Measurements from ENCODE around the gene NACA.
"Not testable (repeated sequence)": the region's sequence is repeated elsewhere in the genome, so short reads cannot be mapped to it uniquely, and the experiment has no call there.

NACA gene

DNA sequence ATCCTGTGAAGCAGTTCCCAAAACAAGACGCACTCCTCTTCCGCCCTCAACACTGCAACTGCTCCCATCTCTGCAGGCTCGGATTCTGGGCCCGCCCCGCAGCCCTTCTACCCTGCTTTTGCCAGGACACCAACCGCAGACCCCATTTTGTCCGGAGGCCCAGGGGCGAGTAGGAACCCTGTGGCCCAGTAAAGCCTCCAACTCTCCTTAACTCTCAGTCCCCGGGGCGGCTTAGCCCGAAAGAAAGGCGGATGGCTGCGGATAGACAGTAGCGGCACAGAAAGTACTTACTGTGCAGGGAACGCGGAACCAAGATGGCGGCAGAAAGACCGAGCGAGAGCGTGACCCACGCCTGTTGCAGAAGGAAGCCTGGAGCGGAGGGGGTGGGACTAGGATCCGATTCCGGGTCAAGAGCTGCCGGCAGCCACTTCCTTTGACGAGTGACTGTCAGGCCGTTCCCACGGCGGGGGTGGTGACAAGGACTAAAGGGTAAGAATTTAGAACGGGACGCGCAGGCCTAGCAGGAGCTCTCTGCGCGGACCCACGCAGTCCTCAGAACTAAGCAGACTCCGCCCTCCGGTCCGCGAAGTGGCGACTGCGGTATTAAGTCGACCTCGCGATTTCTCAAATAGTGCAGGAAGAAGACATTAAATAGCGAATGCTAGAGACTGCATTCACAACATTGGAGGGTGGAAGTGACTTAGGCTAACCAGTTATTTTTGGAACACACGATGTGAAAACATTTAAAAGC, at the start of gene NACA:
NACA (minus strand) TSS at position 328 of the 751 bp plus-strand sequence. CDS start 778 bp downstream, outside the sequence.
- peak; percentile 99 for DNase-seq

DNA sequence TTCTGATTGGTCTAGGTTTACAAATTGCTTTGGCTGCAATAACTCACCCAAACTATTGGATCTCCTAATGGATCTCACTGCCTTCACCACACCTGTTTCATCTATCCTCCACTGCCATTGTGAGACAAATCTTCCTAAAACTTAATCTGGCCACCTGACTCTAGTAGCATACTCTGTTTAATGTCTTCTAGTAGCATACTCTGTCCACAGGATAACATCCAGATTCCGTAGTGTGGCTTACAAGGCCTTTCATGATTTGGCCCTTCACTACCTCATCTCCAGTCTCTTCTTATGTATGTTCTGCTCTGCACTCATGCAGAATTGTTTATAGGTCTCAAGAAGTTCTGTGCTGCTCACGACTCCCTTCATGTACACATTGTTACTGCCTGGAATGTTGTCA, 48.0 kb upstream of the NACA start:
- DNase-seq = no peak

DNA sequence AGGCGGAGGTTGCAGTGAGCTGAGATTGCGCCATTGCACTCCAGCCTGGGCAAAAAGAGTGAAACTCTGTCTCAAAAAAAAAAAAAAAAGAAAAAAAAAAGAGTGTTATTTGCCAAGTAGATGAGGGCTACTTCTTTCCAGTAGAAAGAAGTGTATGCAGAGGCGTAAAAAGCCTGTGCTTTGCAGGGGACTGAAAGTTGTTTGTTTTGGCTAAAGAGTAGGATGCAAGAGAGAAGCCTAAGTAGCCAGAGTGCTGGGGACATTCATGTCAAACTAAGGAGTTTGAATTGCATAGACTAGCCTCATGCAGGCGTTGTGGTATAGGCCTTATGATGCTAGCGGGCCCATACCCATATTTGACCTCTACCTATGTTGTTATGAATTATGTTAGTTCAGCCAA, 47.5 kb upstream of the NACA start:
- DNase-seq = no peak

DNA sequence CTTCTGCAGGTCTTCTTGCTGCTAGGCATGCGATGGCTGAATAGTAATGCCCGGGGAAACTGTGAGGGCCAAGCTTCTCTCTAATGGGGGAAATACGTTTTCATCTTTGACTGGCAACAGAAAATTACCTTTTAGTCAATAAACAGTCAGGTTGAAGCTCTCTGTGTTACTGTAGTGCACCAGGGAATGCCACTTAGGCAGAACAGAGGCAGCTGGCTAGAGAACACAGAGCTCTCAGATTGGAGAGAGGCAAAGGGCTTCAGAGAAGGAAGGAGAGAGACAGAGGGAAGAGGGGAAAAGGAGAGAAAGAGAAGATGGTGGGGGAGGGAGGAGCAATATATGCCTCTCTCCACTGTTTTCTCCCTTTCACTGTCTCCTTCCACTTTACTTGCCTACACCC, 44.8 kb upstream of the NACA start:
- no peak for DNase-seq

DNA sequence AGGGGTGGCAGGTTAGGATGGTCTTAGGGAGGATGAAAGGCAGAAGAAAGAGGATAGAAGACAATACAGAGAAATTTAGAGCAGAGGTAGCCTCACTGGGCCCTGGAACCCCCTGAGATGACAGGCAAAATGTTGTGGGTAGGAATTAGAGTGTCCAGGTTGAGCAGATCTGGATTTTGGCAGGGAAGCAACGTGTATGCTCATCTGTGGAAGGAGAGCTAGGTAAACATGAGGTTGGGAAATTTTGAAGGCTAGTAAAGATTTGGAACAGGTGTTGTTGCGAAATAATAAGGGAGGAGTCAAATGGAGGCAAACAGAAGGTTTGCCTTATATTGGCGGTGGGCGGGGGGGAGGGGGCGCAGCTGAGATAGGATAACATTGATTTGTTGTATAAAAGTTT, 43.3 kb upstream of the NACA start:
- DNase-seq = no peak

DNA sequence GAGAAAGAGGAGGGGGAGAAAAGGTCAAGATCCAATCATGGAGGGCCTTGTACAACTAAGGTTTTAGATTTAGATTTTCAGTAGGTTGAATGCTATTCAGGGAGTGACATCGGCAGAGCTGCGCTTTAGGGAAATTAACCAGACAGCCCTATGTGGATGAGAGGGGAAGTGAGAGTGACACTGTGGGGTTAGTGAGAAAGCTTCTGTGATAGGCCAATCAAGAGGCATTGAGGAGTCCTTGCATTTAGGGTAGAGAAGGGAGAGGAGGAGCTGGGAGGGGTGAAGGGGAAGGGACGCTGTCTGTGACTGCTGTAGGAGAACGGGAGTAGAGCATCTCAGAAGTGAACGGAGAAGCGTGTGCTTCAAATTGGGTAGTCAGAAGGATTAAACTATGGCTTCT, 41.4 kb upstream of the NACA start:
- no peak for DNase-seq

DNA sequence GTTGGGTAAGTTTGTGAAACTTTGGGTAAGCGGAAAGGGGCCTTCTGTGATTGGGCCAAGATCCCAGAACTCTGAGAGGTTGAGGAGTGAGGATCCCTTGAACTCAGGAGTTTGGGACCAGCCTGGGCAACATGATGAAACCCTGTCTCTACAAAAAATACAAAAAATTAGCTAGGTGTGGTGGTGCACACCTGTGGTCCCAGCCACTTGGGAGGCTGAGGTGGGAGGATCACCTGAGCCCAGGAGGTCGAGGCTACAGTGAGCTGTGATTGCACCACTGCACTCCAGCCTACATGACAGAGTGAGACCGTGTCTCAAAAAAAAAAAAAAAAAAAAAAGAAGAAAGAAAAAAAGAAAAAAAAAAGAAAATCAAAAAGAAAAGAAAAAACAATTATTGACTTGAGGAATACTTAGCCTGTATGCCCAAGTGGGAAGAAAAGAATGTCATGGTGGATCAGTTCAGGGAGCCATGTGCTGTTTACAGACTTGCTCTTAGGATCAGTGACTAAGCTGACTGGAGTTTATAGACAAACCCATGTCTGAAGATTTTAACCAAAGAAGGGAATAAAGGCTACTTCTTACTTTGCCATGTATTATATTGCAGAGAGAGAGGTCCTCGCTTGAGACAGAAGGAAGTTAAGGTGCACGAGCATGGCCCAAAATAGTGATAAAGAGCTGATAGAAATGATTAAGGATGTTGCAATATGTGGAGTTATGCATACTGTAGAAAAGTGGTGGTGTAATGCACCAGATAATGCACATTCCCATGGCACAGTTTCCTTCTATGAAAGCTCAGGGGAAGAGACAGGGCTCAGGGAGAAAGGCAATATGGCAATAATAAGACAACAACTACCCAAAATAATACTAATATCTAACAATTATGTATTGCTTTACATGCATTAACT, 38.9 kb upstream of the NACA start:
- peak; percentile 47 for DNase-seq

DNA sequence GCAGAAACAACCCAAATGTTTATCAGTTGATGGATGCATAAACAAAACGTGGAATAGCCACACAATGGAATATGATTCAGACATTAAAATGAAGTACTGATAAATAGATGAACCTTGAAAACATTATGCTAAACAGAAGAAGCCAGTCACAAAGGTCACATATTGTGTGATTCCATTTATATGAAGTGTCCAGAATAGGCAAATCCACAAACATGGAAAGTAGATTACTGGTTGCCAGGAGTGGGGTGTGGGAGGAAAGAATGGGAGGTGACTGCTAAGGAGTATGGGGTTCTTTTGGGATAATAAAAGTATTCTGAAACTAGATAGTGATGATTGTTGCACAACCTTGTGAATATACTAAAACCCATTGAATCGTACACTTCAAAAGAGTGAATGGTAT, 36.7 kb upstream of the NACA start:
- DNase-seq = no peak

DNA sequence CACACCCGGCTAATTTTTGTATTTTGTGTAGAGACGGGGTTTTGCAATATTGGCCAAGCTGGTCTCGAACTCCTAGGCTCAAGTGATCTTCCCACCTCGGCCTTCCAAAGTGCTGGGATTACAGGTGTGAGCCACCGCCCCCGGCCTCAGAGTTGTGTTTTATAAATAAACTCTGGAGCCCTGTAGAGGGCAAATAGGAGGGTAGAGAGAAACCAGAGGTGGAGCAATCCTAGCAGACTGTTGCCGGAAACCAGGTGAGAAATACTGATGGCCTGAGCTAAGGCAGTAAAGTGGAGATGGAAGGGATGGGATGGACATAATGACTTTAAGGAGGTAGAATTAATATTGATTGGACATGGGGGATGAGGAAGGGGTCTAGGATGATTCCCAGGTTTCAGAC, 35.4 kb upstream of the NACA start:
- no peak for DNase-seq

DNA sequence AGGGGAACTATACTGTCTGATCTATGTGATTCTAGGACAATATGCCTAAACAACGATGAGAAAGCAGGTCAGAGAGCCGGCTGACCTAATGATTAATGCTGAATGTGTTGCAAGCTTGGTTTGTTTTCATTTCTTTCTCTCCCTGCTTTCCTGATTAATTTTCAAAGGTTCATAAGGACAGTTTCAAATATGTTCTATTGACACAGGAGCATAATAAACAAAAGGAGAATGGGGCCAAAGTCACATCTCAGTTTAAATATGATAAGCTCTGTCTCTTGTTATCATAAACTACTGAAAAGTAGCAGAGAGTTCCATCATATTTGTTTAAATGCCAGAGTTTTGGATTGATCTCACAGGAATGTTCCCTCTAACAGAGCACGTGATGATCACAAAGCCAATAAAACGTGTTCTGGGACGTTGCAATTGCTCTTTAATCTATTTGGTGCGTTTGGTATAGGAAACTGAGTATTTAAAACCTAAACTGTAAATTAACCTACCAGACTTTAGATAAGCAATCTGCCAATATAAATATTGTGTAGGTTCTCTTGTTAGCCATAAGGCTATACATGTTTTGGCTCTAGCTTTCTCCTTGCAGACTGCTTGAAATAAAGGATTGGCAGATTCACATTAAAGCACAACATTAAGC, 34.3 kb upstream of the NACA start:
- DNase-seq = no peak

DNA sequence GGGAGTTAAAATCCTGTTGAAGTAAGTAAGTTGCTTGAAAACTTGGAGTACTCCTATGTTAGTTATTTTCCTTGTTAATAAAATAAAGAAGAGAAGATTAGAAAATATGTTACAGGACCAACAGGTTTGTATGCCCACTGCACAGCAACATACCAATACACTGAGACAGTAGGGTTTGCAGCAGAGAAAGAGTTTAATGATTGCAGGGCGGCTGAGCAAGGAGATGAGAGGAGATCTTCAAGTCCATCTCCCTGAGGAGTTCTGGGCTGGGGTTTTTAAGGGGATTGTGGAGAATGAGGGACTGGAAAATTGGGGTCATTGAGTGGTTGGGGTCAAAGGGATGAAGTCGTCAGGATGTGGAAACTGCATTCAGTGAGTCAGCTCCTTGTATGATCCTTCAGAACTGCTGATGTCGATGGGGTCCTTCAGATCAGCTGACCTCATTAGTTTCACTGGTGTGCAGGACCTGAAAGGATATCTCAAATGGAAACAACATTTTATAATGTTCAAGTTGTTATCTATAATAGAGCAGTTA, 33.7 kb upstream of the NACA start:
- DNase-seq = no peak

DNA sequence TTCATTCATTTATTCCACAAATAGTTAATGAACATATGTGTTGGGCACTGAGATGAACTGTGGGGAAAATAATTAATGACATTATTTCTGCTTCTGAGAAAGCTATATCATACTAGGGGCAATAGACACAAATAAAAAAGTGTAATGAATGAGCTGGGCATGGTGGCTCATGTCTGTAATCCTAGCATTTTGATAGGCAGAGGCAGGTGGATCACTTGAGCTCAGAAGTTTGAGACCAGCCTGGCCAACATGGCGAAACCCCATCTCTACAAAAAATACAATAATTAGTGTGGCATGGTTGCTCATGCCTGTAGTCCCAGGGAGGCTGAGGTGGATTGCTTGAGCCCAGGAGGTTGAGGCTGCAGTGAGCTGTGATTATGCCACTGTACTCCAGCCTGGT, 32.9 kb upstream of the NACA start:
- DNase-seq = not testable (repeated sequence)

DNA sequence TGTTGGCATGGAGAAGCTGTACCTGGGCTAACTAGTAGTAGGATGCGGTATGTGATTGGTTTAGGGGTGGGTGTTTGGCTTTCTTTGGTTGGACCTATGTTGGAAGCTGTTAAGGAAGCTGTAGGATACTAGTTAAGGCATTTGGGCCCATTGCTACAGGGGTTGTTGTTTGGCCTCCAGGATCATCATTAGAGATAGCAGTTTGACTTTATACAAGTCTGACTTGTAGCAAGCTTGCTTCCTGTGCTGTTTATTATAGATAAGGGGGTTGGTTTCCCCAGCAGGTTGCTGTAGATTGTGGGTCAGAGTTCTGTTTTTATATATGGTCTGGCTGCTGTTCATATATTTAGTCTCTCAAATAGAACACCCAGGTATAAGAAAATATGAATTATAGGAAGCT, 28.5 kb upstream of the NACA start:
- DNase-seq = no peak

DNA sequence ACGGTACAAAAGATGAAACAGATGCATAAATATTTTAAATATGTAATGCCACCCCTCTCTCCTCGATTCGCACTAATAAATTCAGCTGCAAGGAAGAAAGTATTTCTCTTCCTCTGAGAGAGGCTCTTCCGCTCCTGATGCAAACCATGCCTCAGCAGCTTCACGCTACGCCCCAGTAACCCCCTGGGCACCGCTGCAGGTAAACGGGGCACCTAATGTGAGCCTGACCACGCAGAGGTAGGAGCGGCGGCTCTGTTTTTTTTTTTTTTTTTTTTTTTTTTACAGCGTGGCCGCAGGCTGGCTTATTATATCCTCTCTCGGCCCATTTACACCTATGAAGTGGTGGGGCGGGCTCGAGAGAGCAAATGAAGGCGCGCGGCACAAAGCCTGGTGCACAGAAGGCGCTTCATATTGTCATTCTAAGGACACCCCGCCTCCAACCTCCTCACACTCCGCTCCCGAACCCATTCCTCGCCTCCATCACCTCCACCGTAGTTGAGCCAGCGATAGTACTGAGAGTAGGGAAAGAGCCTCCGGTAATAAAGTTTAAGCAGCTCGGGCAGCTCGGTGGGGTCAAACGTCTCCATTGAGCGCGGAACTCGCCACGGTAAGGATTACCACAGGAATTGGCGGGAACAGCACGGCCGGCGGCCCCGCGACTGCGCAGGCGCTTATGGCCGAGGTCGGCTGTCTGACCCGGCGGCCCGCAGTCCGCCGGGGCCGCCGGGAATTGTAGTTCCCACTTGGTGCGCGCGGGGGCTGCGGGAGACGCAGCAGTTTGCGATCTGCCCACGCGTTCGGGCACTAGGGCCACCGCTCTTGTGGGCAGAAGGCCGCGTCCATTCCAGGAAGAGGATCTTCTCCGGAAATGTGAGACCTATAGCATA, 26.9 kb upstream of the NACA start, which contains the start of gene PRIM1:
PRIM1 (minus strand) TSS at position 612 of the 887 bp plus-strand sequence; CDS start at position 587, 25 bp downstream.
- peak; percentile 85 for DNase-seq

DNA sequence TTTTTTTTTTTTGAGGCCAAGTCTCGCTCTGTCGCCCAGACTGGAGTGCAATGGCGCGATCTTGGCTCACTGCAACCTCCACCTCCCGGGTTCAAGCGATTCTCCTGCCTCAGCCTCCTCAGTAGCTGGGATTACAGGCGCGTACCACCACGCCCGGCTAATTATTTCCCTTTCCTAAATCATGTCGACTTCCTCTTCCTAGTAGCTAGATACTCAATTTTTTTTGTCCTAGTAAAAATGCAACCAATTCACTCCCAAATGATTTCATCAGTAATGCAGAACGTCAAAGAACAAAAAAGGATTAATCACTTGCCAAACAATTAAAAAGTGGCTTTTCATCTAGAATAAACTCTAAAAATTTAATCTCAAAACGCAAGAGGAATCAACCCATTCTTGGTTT, 25.5 kb upstream of the NACA start:
- not testable (repeated sequence) for DNase-seq

DNA sequence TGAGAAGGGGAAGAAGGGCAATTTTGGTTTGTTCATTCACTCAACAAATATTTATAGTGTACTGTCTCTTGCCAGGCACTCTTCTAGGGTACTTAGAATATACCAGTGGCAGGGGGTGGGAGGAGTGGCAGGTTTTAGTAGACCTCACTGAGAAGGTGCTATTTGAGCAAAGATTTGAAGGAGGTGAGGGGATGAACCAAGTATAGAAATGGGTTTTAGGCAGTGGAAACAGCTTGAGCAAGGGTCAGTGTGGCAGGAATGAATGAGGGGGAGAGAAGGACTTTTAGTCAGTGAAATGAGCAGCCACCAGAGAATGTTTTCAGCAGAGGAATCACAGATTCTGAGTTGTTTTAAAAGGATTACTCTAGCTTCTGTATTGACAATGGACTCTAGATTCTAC, 24.8 kb upstream of the NACA start:
- no peak for DNase-seq

DNA sequence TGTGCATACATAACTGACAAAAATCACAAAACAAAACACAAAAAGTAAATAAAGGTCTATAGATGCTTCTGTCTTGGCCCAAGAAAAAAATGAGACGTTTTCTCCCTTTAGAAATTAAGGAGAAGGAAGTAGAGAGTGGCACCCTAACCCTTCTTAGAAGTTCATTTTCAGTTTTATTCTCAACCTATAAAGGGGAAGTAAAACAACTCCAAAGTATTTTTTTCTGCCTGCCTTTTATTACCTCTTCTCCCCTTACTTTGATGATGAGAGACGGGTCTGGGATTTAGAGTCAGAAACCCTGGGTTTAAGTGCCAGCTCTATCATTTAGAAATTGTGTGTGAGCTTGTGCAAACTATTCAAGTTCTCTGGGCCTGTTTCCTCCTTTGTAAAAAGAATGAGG, 24.3 kb upstream of the NACA start:
- DNase-seq = no peak

DNA sequence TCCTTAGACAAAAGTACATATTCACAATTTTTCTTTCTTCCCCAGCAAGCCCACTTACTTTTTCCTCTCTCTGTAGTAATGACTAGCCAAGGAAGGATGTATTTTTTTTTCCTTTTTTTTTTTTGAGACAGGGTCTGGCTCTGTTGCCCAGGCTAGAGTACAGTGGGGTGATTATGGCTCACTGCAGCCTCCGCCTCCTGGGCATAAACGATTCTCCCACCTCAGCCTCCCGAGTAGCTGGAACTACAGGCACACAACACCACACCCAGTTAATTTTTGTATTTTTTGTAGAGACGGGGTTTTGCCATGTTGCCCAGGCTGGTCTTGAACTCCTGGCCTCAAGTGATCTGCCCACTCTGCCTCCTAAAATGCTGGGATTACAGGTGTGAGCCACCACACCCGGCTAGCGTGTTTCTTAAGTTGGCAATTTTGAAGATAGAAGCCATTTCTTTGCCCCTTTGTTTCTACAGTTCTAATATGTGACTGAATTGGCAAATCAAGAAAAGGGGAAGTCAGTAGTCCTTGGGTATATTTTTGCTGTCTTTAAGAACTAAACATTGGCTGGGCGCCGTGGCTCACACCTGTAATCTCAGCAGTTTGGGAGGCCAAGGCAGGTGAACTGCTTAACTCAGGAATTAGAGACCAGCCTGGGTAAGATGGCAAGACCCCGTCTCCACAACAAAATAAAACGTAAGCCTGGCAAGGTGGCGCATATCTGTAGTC, 3.2 kb upstream of the NACA start:
- DNase-seq = no peak

DNA sequence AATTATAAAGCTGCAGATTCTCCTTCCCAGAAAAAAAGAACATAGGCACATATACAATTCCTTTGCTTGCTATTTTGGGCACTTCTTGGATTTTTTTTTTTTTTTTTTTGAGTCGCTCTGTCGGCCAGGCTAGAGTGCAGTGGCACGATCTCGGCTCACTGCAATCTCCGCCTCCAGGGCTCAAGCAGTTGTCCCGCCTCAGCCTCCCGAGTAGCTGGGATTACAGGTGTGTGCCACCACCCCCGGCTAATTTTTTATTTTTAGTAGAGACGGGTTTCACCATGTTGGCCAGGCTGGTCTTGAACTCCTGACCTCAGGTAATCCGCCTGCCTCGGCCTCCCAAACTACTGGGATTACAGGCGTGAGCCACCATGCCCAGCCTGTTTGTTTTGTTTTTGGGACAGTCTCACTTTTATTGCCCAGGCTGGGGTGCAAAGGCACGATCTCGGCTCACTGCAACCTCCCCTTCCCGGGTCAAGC, 1.1 kb upstream of the NACA start:
- not testable (repeated sequence) for DNase-seq

DNA sequence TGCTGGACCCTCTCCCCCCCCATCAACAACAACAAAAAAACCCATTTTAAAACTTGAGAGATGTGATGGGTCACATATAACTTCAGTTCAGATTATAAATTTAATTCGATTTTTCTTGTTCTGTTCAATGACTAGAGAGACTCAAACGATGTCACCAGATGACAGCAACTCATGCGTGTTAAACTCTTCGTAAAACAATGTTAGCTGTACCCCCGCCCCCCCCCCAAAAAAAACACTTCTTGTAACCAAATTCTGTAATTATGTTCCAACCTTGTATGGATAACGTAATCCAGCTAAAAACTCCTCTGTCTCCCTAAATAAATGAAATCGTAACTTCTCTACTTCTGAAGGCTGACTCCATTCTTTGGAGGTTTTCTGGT, 614 bp upstream of the NACA start:
- no peak for DNase-seq

DNA sequence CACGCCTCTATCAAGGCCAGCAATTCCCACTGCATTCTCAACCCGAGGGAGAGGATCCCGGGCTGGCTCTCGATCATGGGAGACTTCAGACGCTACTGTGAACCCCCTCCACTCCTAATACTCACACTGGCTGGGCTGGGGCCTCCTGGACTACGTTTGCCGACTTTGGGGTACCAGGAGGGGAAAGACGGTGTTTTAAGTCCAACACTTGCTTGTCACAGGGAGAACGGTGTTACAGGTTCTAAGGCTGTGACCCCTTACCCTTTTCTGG, 463 bp downstream of the NACA start:
- DNase-seq = no peak

All from EL (cell line).